K562 (cell line): ENCODE measurements around the gene SEC24C. TPM values are rescaled to one million over a fixed set of nuclear protein-coding genes. Genes with fewer than 3 reads are reported as not detected.

Source experiments
- CEBPG ChIP-seq, 3 experiments: fragments of 200-800 bp in 1 of 3; sonication (Bioruptor generic) in 1 of 3; sonication (generic) in 1 of 3; formaldehyde crosslinking in 1 of 3; IDR thresholded peaks in 2 of 3; conservative IDR thresholded peaks in 1 of 3; 2 replicates each; pipeline versions ENCODE4 v1.6.1 to v1.8.0; 2016 to 2022; ENCODE audit warnings: missing compliant biosample characterization in 2 of 3, missing genetic modification characterization in 2 of 3, mild to moderate bottlenecking in 1 of 3, missing genetic modification reagents in 1 of 3
- CREB1 ChIP-seq, 2 experiments: sonication (generic) in 1 of 2; formaldehyde crosslinking in 1 of 2; IDR thresholded peaks; 2 replicates each; pipeline versions ENCODE4 v1.6.1 to v1.8.0; 2012 to 2022; ENCODE audit warnings: inconsistent platforms in 1 of 2, mild to moderate bottlenecking in 1 of 2, missing genetic modification reagents in 1 of 2, moderate library complexity in 1 of 2
- HNRNPK ChIP-seq: fragments of 200-400 bp; formaldehyde crosslinking; IDR thresholded peaks from one replicate; pipeline ENCODE4 v1.6.1; 2018; ENCODE audit warnings: mild to moderate bottlenecking, low read depth, low read length; ENCODE audit not compliant: poor library complexity, severe bottlenecking
- NCOA2 ChIP-seq, 2 experiments: fragments of 450-650 bp; IDR thresholded peaks; 2 replicates each; pipeline ENCODE4 v1.6.1; 2018; ENCODE audit warnings: mild to moderate bottlenecking in 2 of 2, moderate library complexity in 1 of 2; ENCODE audit not compliant: partially characterized antibody in 2 of 2
- NR1H2 ChIP-seq: sonication (generic); formaldehyde crosslinking; IDR thresholded peaks from 2 replicates; pipeline ENCODE4 v1.4.0; 2020; ENCODE audit warnings: mild to moderate bottlenecking, missing genetic modification reagents
- NR2F6 ChIP-seq: fragments of 450-650 bp; formaldehyde crosslinking; IDR thresholded peaks from 2 replicates; pipeline ENCODE4 v1.4.0; 2020; ENCODE audit warnings: mild to moderate bottlenecking
- polyA plus RNA-seq, 8 experiments: library from polyadenylated mRNA; depleted of rRNA in 4 of 8; stranded (reverse) in 5 of 8; unstranded in 3 of 8; fragments of >200 nt; fragmentation: Nextera tagmentation in 2 of 8; fragmentation: Illumina TruSeq in 1 of 8; extraction: Ambion mirVana in 2 of 8; extraction: Trizol in 1 of 8; gene quantifications; 2 replicates each; pipeline versions ENCODE4 v1.2.1 to v1.2.3, GENCODE V29; 2011 to 2014; ENCODE audit warnings: inconsistent platforms in 1 of 8, missing spikeins in 1 of 8
- total RNA-seq, 7 experiments: library from RNA; depleted of rRNA in 6 of 7; stranded (reverse); fragments of >200 nt in 6 of 7; fragmentation: Illumina TruSeq in 2 of 7; extraction: Trizol in 2 of 7; gene quantifications; 2 replicates each; pipeline versions ENCODE4 v1.2.1 to v1.2.3, GENCODE V29; 2011 to 2021; ENCODE audit warnings: low replicate concordance in 1 of 7
- TF ChIP-seq, protein P1 (sequence below), 2 experiments: fragments of 450-650 bp; formaldehyde crosslinking in 1 of 2; IDR thresholded peaks; 2 replicates each; pipeline versions ENCODE4 v1.4.0 to v1.6.1; 2014 to 2020; ENCODE audit warnings: mild to moderate bottlenecking in 2 of 2, borderline replicate concordance in 1 of 2, low read depth in 1 of 2
- TF ChIP-seq, protein P2 (sequence below): fragments of 450-650 bp; conservative IDR thresholded peaks from 2 replicates; pipeline ENCODE4 v1.6.1; 2016; ENCODE audit warnings: missing genetic modification characterization, low read depth, mild to moderate bottlenecking, missing compliant biosample characterization, moderate library complexity
- TF ChIP-seq, protein P3 (sequence below): IDR thresholded peaks from 2 replicates; pipeline ENCODE4 v1.6.1; 2012; ENCODE audit warnings: low read depth, low read length, improper control_type of control experiment, borderline replicate concordance

SEC24C gene
- total and polyA plus RNA-seq, 9 of the 15 experiments (the other 6 are each of a cell fraction or from before 2014, with no cell fraction given): 19.0 to 115 (median 70.5) TPM

DNA sequence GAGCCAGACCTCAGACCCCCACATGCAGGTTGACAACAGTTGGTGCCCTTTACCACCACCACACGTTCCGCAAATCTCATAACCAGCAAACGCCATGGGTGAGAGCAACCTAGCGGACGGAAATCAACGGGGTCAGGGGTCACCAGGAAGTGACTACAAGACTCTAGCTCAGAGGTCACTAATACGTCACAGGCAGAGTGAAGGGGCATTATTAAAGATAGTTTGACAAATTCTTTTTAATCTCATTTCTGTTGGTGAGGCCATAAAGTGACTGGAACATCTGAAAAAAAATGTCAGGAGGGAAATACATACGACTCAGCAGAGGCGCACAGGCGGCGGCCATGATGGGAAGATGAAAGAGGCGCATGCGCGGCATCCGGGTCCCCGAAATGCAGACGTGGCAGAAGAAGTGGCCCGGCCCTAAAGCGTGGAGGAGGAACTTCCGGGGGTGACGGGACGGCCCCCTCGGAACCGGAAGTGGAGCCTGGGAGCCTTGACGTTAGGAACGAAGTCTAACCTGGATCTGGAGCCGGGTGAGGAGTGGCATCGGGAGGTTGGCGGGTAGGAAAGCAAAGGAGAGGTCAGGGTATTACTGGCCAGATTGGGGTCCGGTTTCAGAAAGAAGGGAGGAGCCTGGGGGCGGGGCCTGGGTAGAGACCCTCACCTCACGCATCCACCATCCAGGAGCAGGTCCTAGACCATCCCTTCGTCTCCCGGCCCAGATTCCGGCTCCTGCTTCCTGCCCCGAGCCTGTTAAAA lies at the start of gene SEC24C (continued):
- TF ChIP-seq, protein P1, sequence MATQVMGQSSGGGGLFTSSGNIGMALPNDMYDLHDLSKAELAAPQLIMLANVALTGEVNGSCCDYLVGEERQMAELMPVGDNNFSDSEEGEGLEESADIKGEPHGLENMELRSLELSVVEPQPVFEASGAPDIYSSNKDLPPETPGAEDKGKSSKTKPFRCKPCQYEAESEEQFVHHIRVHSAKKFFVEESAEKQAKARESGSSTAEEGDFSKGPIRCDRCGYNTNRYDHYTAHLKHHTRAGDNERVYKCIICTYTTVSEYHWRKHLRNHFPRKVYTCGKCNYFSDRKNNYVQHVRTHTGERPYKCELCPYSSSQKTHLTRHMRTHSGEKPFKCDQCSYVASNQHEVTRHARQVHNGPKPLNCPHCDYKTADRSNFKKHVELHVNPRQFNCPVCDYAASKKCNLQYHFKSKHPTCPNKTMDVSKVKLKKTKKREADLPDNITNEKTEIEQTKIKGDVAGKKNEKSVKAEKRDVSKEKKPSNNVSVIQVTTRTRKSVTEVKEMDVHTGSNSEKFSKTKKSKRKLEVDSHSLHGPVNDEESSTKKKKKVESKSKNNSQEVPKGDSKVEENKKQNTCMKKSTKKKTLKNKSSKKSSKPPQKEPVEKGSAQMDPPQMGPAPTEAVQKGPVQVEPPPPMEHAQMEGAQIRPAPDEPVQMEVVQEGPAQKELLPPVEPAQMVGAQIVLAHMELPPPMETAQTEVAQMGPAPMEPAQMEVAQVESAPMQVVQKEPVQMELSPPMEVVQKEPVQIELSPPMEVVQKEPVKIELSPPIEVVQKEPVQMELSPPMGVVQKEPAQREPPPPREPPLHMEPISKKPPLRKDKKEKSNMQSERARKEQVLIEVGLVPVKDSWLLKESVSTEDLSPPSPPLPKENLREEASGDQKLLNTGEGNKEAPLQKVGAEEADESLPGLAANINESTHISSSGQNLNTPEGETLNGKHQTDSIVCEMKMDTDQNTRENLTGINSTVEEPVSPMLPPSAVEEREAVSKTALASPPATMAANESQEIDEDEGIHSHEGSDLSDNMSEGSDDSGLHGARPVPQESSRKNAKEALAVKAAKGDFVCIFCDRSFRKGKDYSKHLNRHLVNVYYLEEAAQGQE (IDR thresholded peaks at IDR 0.05; ENCODE audit: borderline replicate concordance): no peak
- TF ChIP-seq, protein P1 (CRISPR knock-in tag; IDR thresholded peaks at IDR 0.05; ENCODE audit: low read depth): 0 out of 2 replicates have a peak, but pooled peaks have one; percentile 18
- TF ChIP-seq CEBPG (CRISPR knock-in tag; IDR thresholded peaks at IDR 0.05) (no peak), CEBPG (tag; conservative IDR thresholded peaks at IDR 0.05 in 1 of 2, IDR thresholded peaks at IDR 0.05 in 1 of 2) (no peak), NR2F6 (CRISPR knock-in tag) (peak; percentile 90), NR1H2 (CRISPR knock-in tag) (no peak), NCOA2 (IDR thresholded peaks at IDR 0.05; ENCODE audit: partially characterized antibody in 2 of 2) (no peak), CREB1 (IDR thresholded peaks at IDR 0.05) (peak; percentile 94), CREB1 (CRISPR knock-in tag; IDR thresholded peaks at IDR 0.05) (peak; percentile 94), HNRNPK (no peak)
- TF ChIP-seq, protein P2, sequence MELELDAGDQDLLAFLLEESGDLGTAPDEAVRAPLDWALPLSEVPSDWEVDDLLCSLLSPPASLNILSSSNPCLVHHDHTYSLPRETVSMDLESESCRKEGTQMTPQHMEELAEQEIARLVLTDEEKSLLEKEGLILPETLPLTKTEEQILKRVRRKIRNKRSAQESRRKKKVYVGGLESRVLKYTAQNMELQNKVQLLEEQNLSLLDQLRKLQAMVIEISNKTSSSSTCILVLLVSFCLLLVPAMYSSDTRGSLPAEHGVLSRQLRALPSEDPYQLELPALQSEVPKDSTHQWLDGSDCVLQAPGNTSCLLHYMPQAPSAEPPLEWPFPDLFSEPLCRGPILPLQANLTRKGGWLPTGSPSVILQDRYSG: peak; percentile 53; the same call in 1 of the 2 replicates
- TF ChIP-seq, protein P3, sequence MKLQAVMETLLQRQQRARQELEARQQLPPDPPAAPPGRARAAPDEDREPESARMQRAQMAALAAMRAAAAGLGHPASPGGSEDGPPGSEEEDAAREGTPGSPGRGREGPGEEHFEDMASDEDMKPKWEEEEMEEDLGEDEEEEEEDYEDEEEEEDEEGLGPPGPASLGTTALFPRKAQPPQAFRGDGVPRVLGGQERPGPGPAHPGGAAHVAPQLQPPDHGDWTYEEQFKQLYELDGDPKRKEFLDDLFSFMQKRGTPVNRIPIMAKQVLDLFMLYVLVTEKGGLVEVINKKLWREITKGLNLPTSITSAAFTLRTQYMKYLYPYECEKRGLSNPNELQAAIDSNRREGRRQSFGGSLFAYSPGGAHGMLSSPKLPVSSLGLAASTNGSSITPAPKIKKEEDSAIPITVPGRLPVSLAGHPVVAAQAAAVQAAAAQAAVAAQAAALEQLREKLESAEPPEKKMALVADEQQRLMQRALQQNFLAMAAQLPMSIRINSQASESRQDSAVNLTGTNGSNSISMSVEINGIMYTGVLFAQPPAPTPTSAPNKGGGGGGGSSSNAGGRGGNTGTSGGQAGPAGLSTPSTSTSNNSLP: no peak
